HG02588 (cell line): ENCODE data around the gene KRT20.
"Not testable (repeated sequence)": the region's sequence is repeated elsewhere in the genome, so short reads cannot be mapped to it uniquely, and the experiment has no call there.

Experiments used
- ATAC-seq: cut with Tn5 transposase; IDR thresholded peaks from one replicate; pipeline ENCODE4 v1.9.1; 2021; ENCODE audit warnings: mild to moderate bottlenecking, moderate library complexity; ENCODE audit not compliant: unreplicated experiment

Gene KRT20, protein sequence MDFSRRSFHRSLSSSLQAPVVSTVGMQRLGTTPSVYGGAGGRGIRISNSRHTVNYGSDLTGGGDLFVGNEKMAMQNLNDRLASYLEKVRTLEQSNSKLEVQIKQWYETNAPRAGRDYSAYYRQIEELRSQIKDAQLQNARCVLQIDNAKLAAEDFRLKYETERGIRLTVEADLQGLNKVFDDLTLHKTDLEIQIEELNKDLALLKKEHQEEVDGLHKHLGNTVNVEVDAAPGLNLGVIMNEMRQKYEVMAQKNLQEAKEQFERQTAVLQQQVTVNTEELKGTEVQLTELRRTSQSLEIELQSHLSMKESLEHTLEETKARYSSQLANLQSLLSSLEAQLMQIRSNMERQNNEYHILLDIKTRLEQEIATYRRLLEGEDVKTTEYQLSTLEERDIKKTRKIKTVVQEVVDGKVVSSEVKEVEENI

GRCh38 chr17:40884708-40885512, at the start of gene KRT20:
Gene KRT20, minus strand, starts transcription at chr17:40885242. Its CDS starts 57 bp downstream, at chr17:40885185.
- ATAC-seq: no peak

GRCh38 chr17:40932608-40933007, 47.6 kb upstream of the KRT20 start:
- no peak for ATAC-seq

GRCh38 chr17:40931311-40931710, 46.3 kb upstream of the KRT20 start:
- no peak for ATAC-seq

DNA sequence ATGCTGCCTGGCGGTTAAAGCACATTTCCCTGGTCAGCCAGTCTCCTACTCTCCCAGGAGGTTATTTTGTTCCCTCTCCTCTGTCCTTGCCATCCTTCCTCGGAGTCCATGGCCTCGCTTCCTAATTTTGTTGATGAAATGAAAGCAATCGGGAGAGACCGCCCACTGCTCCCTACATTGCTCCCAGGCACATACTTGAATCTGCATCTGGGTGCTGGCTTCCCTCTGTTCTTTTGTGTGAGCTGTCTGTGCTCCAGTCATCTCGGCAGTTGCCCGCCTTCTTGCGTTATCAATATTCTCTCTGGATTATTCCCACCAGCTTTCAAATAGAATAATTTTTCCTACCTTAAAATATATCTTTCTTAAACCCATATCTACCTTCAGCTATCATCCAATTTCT, 41.3 kb upstream of the KRT20 start:
- no peak for ATAC-seq

- ATAC-seq: no peak
These were observed 37.2 kb upstream of the KRT20 start for GRCh38 chr17:40922239-40922638.

DNA sequence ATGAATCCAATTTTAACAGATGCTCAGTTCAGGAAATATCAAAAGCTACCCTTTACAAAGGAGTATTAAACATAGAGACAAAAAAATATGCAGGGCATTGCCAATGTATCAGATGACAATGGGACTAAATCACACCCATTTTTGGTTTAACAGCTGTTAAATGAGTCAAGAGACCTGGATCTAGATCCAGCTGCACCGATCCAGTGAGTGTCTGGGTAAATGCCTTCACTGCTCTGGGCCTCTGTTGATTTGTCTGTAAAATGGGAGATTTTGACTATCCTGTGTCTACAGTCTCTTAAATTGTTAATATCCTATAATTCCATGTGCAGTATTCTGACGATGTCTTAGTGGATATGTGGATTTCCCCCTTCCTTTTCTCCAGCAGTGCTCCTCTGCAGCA, 36.0 kb upstream of the KRT20 start:
- ATAC-seq: no peak

DNA sequence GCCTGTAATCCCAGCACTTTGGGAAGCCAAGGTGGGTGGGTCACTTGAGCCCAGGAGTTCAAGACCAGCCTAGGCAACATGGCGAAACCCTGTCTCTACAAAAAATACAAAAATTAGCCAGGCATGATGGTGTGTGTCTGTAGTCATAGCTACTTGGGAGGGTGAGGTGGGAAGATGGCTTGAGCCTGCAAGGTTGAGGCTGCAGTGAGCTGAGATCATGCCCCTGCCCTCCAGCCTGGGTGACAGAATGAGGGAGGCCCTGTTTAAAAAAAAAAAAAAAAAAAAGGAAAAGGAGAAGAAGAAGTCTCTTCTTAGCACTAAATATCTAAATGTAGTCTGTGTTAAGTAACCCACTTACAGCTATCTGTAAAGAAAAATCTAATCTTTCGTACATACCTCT, 32.1 kb upstream of the KRT20 start:
- not testable (repeated sequence) for ATAC-seq

DNA sequence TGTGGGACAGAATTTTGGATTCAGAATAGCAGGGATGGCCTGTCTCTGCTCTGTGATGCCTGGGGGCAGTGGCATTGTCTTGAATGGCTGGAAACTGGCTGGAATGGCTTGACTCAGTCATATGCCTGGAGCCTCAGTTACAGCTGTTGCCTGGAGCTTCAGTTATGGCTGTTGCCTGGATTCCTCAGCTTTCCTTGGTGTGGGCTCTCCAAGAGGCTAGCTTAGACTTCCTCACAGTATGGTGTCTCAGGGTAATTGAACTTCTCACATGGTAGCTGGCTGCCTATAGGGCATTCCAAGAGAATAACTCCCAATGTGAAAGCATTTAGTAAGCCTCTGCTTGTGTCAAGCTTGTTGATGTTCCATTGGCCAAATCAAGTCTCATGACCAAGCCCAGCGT, 31.3 kb upstream of the KRT20 start:
- ATAC-seq: no peak

DNA sequence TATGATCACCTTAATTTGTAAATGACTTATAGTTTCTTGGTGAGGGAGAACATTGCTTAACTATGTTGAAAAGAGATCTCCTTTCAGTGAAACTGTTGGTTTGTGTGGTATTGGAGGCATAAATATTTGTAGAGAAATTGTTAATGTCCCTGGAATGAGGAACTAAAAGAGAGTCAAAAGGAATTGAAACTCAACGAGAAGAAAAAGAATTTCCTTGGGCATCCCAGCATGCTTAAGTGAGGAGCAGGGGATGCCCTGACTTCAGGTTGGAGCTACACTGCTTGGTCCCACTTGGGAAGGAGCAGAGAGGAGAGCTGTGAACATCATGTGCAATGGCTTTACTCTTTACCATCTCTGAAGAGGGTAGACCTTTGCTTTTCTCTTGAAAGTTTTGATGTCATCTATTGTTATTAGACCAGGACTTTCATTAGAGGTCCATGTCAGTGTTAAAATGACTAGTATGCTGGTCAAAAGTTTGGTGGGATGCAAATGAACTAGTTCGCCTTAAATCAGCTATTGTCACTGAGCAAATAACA, 30.7 kb upstream of the KRT20 start:
- no peak for ATAC-seq

GRCh38 chr17:40915199-40915661, 30.2 kb upstream of the KRT20 start:
- no peak for ATAC-seq

DNA sequence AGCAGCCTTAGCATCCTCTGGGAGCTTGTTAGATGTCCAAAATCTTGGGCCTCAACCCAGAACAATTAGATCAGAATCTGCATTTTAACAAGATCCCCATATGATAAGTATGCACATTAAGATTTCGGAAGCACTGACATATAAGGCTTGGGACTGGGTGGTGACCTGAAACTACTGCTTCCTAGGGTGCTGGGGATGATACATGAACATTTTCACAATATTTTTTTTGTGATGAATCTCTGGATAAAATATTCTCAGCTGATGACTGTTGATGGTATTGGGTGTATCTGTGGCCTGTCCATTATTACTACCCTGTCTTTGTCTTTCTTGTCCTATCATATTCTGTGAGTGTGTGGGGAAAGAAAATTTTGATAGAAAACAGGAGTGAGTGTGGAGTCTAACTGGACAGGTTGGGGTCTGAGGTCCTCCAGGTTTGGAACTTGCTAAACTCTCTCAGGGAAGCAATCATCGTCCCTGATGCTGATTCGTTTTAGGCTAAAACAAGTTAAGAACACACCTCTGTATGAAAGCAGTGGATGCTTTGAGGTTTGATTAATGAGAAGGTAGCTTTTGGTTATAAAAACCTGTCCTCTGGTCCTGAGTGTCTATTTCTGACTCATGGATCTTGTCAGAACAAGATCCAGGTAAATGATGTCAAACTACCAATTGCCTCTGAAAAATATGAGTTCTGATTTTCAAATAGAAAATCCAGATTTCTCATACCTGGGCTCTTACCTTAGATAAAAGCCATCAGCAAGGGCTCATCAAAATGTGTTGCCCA, 29.2 kb upstream of the KRT20 start:
- ATAC-seq: no peak

GRCh38 chr17:40912486-40913210, 27.6 kb upstream of the KRT20 start:
- no peak for ATAC-seq

GRCh38 chr17:40910441-40910841, 25.4 kb upstream of the KRT20 start:
- ATAC-seq: no peak

DNA sequence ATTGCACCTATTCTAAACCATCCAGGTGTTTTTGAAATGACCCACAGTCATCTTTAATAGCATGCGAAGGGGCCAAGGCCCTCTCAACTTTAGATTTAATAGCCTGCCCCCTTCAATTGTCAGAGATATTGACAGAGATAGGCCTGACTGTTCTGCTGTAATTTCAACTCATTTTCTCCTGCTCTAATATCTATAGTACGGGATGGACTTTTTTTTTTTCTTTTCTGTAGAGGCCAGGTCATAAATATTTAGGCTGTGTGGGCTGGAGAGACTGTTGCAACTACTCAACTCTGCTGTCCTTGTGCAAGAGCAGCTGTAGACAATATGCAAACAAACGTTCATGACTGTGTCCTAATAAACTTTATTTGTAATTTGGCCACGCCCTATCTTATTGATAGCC, 24.7 kb upstream of the KRT20 start:
- no peak for ATAC-seq

- ATAC-seq: no peak
These were observed 24.3 kb upstream of the KRT20 start for GRCh38 chr17:40909351-40909750.

GRCh38 chr17:40906613-40907012, 21.6 kb upstream of the KRT20 start:
- no peak for ATAC-seq

- no peak for ATAC-seq
These were observed 20.3 kb upstream of the KRT20 start for GRCh38 chr17:40905370-40905769.

- ATAC-seq: no peak
These were observed 18.2 kb upstream of the KRT20 start for GRCh38 chr17:40903129-40903847.

DNA sequence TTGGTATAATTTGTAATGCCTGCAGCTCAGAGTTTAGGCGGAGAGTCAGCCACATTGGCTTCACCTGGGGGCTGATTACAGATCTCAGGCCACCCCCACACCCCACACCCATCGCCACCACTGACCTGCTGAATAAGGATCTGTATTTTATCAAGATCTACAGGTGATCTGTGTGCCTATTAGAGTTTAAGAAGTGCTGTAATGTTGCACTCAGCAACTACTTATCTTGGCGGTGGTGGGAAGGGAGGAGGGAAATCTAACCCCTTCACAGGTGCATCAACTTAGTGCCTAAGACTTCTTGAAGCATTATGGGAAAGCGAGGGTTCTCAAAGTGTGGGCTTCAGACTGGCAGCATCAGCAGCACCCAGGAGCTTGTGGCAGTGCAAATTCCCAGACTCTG, 17.5 kb upstream of the KRT20 start:
- ATAC-seq: no peak
